Measurements from ENCODE around the gene OR8B3. TPM values are rescaled to one million over a fixed set of nuclear protein-coding genes. Genes with fewer than 3 reads are reported as not detected.
"Not testable (repeated sequence)": the region's sequence is repeated elsewhere in the genome, so short reads cannot be mapped to it uniquely, and the experiment has no call there.

Gene OR8B3
- total RNA-seq, 2 experiments from 2014 or later, result not detected

- no peaks in the 10 kb centered on the region for H3K9me3 Mint-ChIP-seq
- no peaks in the 10 kb centered on the region for H3K36me3 Mint-ChIP-seq
- peaks cover 13% of the 10 kb centered on the region for H3K27me3 Mint-ChIP-seq
- H3K27ac Mint-ChIP-seq, result no peak overlapping the region
- no peak overlapping the region for H3K4me3 Mint-ChIP-seq
- ATAC-seq (ENCODE audit: low read depth) (no peak), DNase-seq (no peak)
- POLR2A ChIA-PET, result no interaction called here
- H3K4me1 Mint-ChIP-seq, result no peaks in the 10 kb centered on the region
Observed at GRCh38 chr11:124405581-124405980, 6.8 kb upstream of the OR8B3 start.

- H3K27ac Mint-ChIP-seq; H3K4me1 Mint-ChIP-seq; H3K4me3 Mint-ChIP-seq; H3K27me3 Mint-ChIP-seq; POLR2A ChIA-PET; ATAC-seq (ENCODE audit: low read depth); H3K9me3 Mint-ChIP-seq; H3K36me3 Mint-ChIP-seq; DNase-seq: not testable (repeated sequence)
Observed at GRCh38 chr11:124403186-124403585, 4.4 kb upstream of the OR8B3 start.

GRCh38 chr11:124402326-124402922 lies 3.6 kb upstream of the OR8B3 start:
- H3K4me3 Mint-ChIP-seq, result no peak overlapping the region
- POLR2A ChIA-PET, result no interaction called here
- H3K4me1 Mint-ChIP-seq, result no peaks in the 10 kb centered on the region
- peak; percentile 74 for ATAC-seq (ENCODE audit: low read depth)
- no peaks in the 10 kb centered on the region for H3K36me3 Mint-ChIP-seq
- H3K27me3 Mint-ChIP-seq, result peaks cover 4% of the 10 kb centered on the region
- H3K27ac Mint-ChIP-seq, result no peak overlapping the region
- H3K9me3 Mint-ChIP-seq, result no peaks in the 10 kb centered on the region
- DNase-seq, result peak; percentile 30

GRCh38 chr11:124396847-124397246 lies 2.0 kb downstream of the OR8B3 start:
- POLR2A ChIA-PET; H3K4me3 Mint-ChIP-seq; ATAC-seq (ENCODE audit: low read depth); DNase-seq; H3K36me3 Mint-ChIP-seq; H3K27ac Mint-ChIP-seq; H3K4me1 Mint-ChIP-seq; H3K27me3 Mint-ChIP-seq; H3K9me3 Mint-ChIP-seq: not testable (repeated sequence)

GRCh38 chr11:124394408-124394807 lies 4.4 kb downstream of the OR8B3 start:
- ATAC-seq (ENCODE audit: low read depth), result no peak
- no peak overlapping the region for H3K4me3 Mint-ChIP-seq
- H3K9me3 Mint-ChIP-seq, result peaks cover 1% of the 10 kb centered on the region
- no peak overlapping the region for H3K27ac Mint-ChIP-seq
- DNase-seq, result no peak
- H3K36me3 Mint-ChIP-seq, result no peaks in the 10 kb centered on the region
- H3K4me1 Mint-ChIP-seq, result no peaks in the 10 kb centered on the region
- POLR2A ChIA-PET, result no interaction called here
- peaks cover 3% of the 10 kb centered on the region for H3K27me3 Mint-ChIP-seq

GRCh38 chr11:124384399-124384798 lies 14.4 kb downstream of the OR8B3 start, which contains the start of gene OR8B2:
Gene OR8B2, minus strand, starts transcription at chr11:124384499. Its CDS starts 1,156 bp downstream, at chr11:124383343.
- Mint-ChIP-seq H3K27me3 (no peaks in the 10 kb centered on the region), H3K9me3 (no peaks in the 10 kb centered on the region), H3K4me3 (no peak within 1 kb of the TSS), H3K36me3 (no peaks in the 10 kb centered on the region), H3K4me1 (no peaks in the 10 kb centered on the region), H3K27ac (no peak within 1 kb of the TSS)
- POLR2A ChIA-PET, result no interaction called here
- DNase-seq (no peak), ATAC-seq (ENCODE audit: low read depth) (no peak)

GRCh38 chr11:124382857-124383256 lies 16.0 kb downstream of the OR8B3 start:
- DNase-seq; H3K4me3 Mint-ChIP-seq; POLR2A ChIA-PET; H3K27ac Mint-ChIP-seq; H3K27me3 Mint-ChIP-seq; H3K4me1 Mint-ChIP-seq; ATAC-seq (ENCODE audit: low read depth); H3K9me3 Mint-ChIP-seq; H3K36me3 Mint-ChIP-seq: not testable (repeated sequence)

- Mint-ChIP-seq H3K27ac (no peak overlapping the region), H3K36me3 (no peaks in the 10 kb centered on the region), H3K9me3 (no peaks in the 10 kb centered on the region), H3K4me1 (no peaks in the 10 kb centered on the region), H3K27me3 (no peaks in the 10 kb centered on the region), H3K4me3 (no peak overlapping the region)
- no peak for ATAC-seq (ENCODE audit: low read depth)
- POLR2A ChIA-PET, result no interaction called here
- DNase-seq, result no peak
Observed at GRCh38 chr11:124380585-124380984, 18.2 kb downstream of the OR8B3 start.

- H3K9me3 Mint-ChIP-seq, result no peaks in the 10 kb centered on the region
- no peaks in the 10 kb centered on the region for H3K27me3 Mint-ChIP-seq
- no peaks in the 10 kb centered on the region for H3K4me1 Mint-ChIP-seq
- H3K4me3 Mint-ChIP-seq, result no peak overlapping the region
- no peaks in the 10 kb centered on the region for H3K36me3 Mint-ChIP-seq
- H3K27ac Mint-ChIP-seq, result no peak overlapping the region
- DNase-seq (no peak), ATAC-seq (ENCODE audit: low read depth) (no peak)
- POLR2A ChIA-PET, result no interaction called here
Observed at GRCh38 chr11:124376280-124376679, 22.5 kb downstream of the OR8B3 start.

- ATAC-seq (ENCODE audit: low read depth), result no peak
- Mint-ChIP-seq H3K36me3 (no peaks in the 10 kb centered on the region), H3K27me3 (no peaks in the 10 kb centered on the region), H3K27ac (no peak overlapping the region), H3K4me3 (no peak overlapping the region), H3K9me3 (no peaks in the 10 kb centered on the region), H3K4me1 (no peaks in the 10 kb centered on the region)
- no peak for DNase-seq
- POLR2A ChIA-PET, result no interaction called here
Observed at GRCh38 chr11:124359566-124359965, 39.3 kb downstream of the OR8B3 start.

- no peaks in the 10 kb centered on the region for H3K9me3 Mint-ChIP-seq
- ATAC-seq (ENCODE audit: low read depth), result no peak
- no peaks in the 10 kb centered on the region for H3K36me3 Mint-ChIP-seq
Observed at GRCh38 chr11:124346311-124346955, 52.4 kb downstream of the OR8B3 start.

More at GRCh38 chr11:124346311-124346955, 52.4 kb downstream of the OR8B3 start:
- no peak overlapping the region for H3K4me3 Mint-ChIP-seq
- H3K4me1 Mint-ChIP-seq, result no peaks in the 10 kb centered on the region
- no peak for DNase-seq
- peaks cover 2% of the 10 kb centered on the region for H3K27me3 Mint-ChIP-seq
- POLR2A ChIA-PET, result no interaction called here
- no peak overlapping the region for H3K27ac Mint-ChIP-seq

Other genes with a start within 250 kb of the OR8B3 start
- gene OR10D3, start 215.7 kb downstream of the OR8B3 start, total RNA-seq, result not detected
- gene OR8G1, start 157.9 kb downstream of the OR8B3 start, total RNA-seq, result not detected
- gene OR8G5, start 142.6 kb downstream of the OR8B3 start, total RNA-seq, result not detected
- gene OR8D1, start 85.1 kb downstream of the OR8B3 start, total RNA-seq, result not detected
- gene OR8D2, start 78.8 kb downstream of the OR8B3 start, total RNA-seq, result not detected
- gene OR8B2, start 14.5 kb downstream of the OR8B3 start, total RNA-seq, result not detected
- gene OR8B4, start 25.8 kb upstream of the OR8B3 start, total RNA-seq, result not detected
- gene OR8B8, start 46.7 kb upstream of the OR8B3 start, total RNA-seq, result not detected
- gene OR8B12, start 144.6 kb upstream of the OR8B3 start, total RNA-seq, result not detected
- not detected for gene OR8A1, start 171.0 kb upstream of the OR8B3 start, total RNA-seq
- gene PANX3, start 212.4 kb upstream of the OR8B3 start, total RNA-seq, result not detected
- gene TBRG1, start 223.8 kb upstream of the OR8B3 start, total RNA-seq, result 10 to 100 TPM; 53.1 to 55.3 TPM